Ascending aorta (tissue), 2 donors: ENCODE data around the gene OR52H1. TPM values are rescaled to one million over a fixed set of nuclear protein-coding genes. Genes with fewer than 3 reads are reported as not detected.

Experiments
- DNase-seq, 2 donors: peaks; one replicate each; pipeline ENCODE4 v3.0.0-alpha.2; 2019; ENCODE audit warnings: low spot score in 2 of 2
- H3K27ac ChIP-seq, 2 donors: fragments of 200-600 bp; sonication (generic); one replicate each; pipeline ENCODE4 v1.5.1; 2016 to 2017; ENCODE audit warnings: mild to moderate bottlenecking in 1 of 2
- H3K27me3 ChIP-seq: fragments of 200-600 bp; sonication (generic); one replicate; pipeline ENCODE4 v1.5.1; 2017
- H3K36me3 ChIP-seq, 2 donors: fragments of 200-600 bp; sonication (generic); one replicate each; pipeline ENCODE4 v1.5.1; 2016
- H3K4me1 ChIP-seq, 2 donors: fragments of 200-600 bp; sonication (generic); one replicate each; pipeline ENCODE4 v1.5.1; 2016 to 2017; ENCODE audit warnings: mild to moderate bottlenecking in 1 of 2
- H3K4me3 ChIP-seq, 2 donors: fragments of 200-600 bp; sonication (generic); one replicate each; pipeline ENCODE4 v1.5.1; 2016 to 2017; ENCODE audit warnings: mild to moderate bottlenecking in 1 of 2
- H3K9me3 ChIP-seq, 2 donors: fragments of 200-600 bp; sonication (generic); one replicate each; pipeline ENCODE4 v1.5.1; 2016
- intact Hi-C: fragments of 100-400 bp; cut with DNase I; formaldehyde crosslinking; loops from one replicate; pipeline ENCODE4 v1.15.1; 2023
- total RNA-seq: library from RNA; depleted of rRNA; stranded (reverse); fragments of >200 nt; gene quantifications from one replicate; pipeline ENCODE4 v1.1.0, GENCODE V29; 2016
- TF ChIP-seq, protein P1 (sequence below), 3 experiments: fragments of 200-600 bp in 2 of 3; fragments of 450-650 bp in 1 of 3; sonication (generic) in 2 of 3; IDR thresholded peaks; one replicate each; pipeline ENCODE4 v1.5.1; 2016 to 2019; ENCODE audit warnings: antibody characterized with exemption in 3 of 3, mild to moderate bottlenecking in 1 of 3, moderate library complexity in 1 of 3

OR52H1 gene
- total RNA-seq, 1 donor from 2014 or later = not detected

- intact Hi-C loops = no loop called here
- Histone ChIP-seq H3K9me3 (no peaks in the 10 kb centered on the region), H3K4me3 (no peak overlapping the region), H3K36me3 (no peaks in the 10 kb centered on the region), H3K4me1 (no peaks in the 10 kb centered on the region), H3K27ac (no peak overlapping the region), H3K27me3 (no peaks in the 10 kb centered on the region)
- no peak for DNase-seq
- TF ChIP-seq, protein P1, sequence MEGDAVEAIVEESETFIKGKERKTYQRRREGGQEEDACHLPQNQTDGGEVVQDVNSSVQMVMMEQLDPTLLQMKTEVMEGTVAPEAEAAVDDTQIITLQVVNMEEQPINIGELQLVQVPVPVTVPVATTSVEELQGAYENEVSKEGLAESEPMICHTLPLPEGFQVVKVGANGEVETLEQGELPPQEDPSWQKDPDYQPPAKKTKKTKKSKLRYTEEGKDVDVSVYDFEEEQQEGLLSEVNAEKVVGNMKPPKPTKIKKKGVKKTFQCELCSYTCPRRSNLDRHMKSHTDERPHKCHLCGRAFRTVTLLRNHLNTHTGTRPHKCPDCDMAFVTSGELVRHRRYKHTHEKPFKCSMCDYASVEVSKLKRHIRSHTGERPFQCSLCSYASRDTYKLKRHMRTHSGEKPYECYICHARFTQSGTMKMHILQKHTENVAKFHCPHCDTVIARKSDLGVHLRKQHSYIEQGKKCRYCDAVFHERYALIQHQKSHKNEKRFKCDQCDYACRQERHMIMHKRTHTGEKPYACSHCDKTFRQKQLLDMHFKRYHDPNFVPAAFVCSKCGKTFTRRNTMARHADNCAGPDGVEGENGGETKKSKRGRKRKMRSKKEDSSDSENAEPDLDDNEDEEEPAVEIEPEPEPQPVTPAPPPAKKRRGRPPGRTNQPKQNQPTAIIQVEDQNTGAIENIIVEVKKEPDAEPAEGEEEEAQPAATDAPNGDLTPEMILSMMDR (IDR thresholded peaks at IDR 0.05) = no peak
Observed at GRCh38 chr11:5531053-5531831, 17.1 kb downstream of the OR52H1 start.

GRCh38 chr11:5528495-5528894 is 19.8 kb downstream of the OR52H1 start:
- intact Hi-C loops = no loop called here
- H3K9me3 ChIP-seq = no peaks in the 10 kb centered on the region

GRCh38 chr11:5527716-5528115 is 20.6 kb downstream of the OR52H1 start:
- intact Hi-C loops = no loop called here
- Histone ChIP-seq H3K9me3 (no peaks in the 10 kb centered on the region), H3K27me3 (no peaks in the 10 kb centered on the region), H3K4me3 (no peak overlapping the region), H3K27ac (no peak overlapping the region), H3K4me1 (no peaks in the 10 kb centered on the region), H3K36me3 (no peaks in the 10 kb centered on the region)
- no peak for DNase-seq
- TF ChIP-seq, protein P1 (IDR thresholded peaks at IDR 0.05) = no peak

More at GRCh38 chr11:5528495-5528894, 19.8 kb downstream of the OR52H1 start:
- Histone ChIP-seq H3K27ac (no peak overlapping the region), H3K4me1 (no peaks in the 10 kb centered on the region), H3K36me3 (no peaks in the 10 kb centered on the region), H3K27me3 (no peaks in the 10 kb centered on the region), H3K4me3 (no peak overlapping the region)
- DNase-seq = no peak
- TF ChIP-seq, protein P1 (IDR thresholded peaks at IDR 0.05) = no peak

GRCh38 chr11:5524756-5525155 is 23.6 kb downstream of the OR52H1 start:
- DNase-seq = no peak
- no peak overlapping the region for H3K27ac ChIP-seq
- H3K36me3 ChIP-seq = no peaks in the 10 kb centered on the region
- no peaks in the 10 kb centered on the region for H3K4me1 ChIP-seq
- TF ChIP-seq, protein P1 (IDR thresholded peaks at IDR 0.05) = no peak
- H3K4me3 ChIP-seq = no peak overlapping the region
- intact Hi-C loops = no loop called here
- H3K27me3 ChIP-seq = no peaks in the 10 kb centered on the region
- no peaks in the 10 kb centered on the region for H3K9me3 ChIP-seq

DNA sequence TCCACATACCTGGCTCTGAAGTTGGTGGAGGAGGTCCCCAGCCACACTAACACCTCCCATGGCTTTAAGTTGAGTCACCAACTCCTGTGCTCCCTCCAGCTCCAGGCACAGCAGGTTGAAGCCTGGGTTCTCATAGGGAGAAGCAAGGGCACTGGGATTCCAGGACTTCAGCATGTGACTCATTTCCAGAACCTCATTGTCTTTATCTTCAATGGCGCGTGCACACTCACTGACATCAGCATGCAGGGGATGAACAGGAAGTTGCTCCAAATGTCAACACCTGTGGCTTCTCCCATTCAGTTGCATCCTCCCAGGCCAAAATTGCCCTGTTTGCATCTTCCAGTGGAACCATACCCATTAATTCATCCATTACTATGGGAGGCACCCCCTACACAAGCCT is 26.0 kb downstream of the OR52H1 start:
- H3K4me3 ChIP-seq = no peak overlapping the region
- no peaks in the 10 kb centered on the region for H3K36me3 ChIP-seq
- H3K27ac ChIP-seq = no peak overlapping the region
- H3K4me1 ChIP-seq = no peaks in the 10 kb centered on the region
- no peak for DNase-seq
- TF ChIP-seq, protein P1 (IDR thresholded peaks at IDR 0.05) = no peak
- no peaks in the 10 kb centered on the region for H3K9me3 ChIP-seq
- H3K27me3 ChIP-seq = no peaks in the 10 kb centered on the region
- intact Hi-C loops = no loop called here
